Measurements from ENCODE around the gene GET3. TPM values are rescaled to one million over a fixed set of nuclear protein-coding genes. Genes with fewer than 3 reads are reported as not detected.

GET3 gene
- total and polyA plus RNA-seq, 4 donors = 22.8 to 44.1 (median 27.2) TPM

GRCh38 chr19:12705169-12705568 is 32.1 kb upstream of the GET3 start (continued):
- no peak for TF ChIP-seq ZBTB33 (IDR thresholded peaks at IDR 0.05)

- H3K36me3 ChIP-seq (ENCODE audit: control insufficient read depth in 4 of 4, insufficient read depth in 3 of 4, low read depth in 1 of 4, low read length in 3 of 4) = peaks cover 37 to 78% (median 44%) of the 10 kb centered on the region in 4 donors
- no peak overlapping the region for H3K4me3 ChIP-seq (ENCODE audit: low read depth in 1 of 3, low read length in 3 of 3)
- WGBS = 93% methylated on average over 29 of the region's 29 CpGs
- H3K9me3 ChIP-seq (ENCODE audit: control insufficient read depth in 4 of 4, low read length in 3 of 4) = no peaks in the 10 kb centered on the region
- no peaks in the 10 kb centered on the region for H3K27me3 ChIP-seq (ENCODE audit: control insufficient read depth in 4 of 4, insufficient read depth in 4 of 4, low read length in 3 of 4)
- H3K9ac ChIP-seq (ENCODE audit: low read depth in 1 of 2, low read length in 2 of 2) = no peak overlapping the region
- no peak overlapping the region for H3K27ac ChIP-seq (ENCODE audit: low read depth in 1 of 2, low read length in 2 of 2)
- H3K4me1 ChIP-seq (ENCODE audit: control insufficient read depth in 4 of 4, insufficient read depth in 4 of 4, low read length in 3 of 4) = no peaks in the 10 kb centered on the region
- TF ChIP-seq YY1 (IDR thresholded peaks at IDR 0.05) (no peak), TAF1 (conservative IDR thresholded peaks at IDR 0.05) (no peak), RXRA (IDR thresholded peaks at IDR 0.05) (no peak), SP1 (IDR thresholded peaks at IDR 0.05) (no peak), EGR1 (IDR thresholded peaks at IDR 0.05; ENCODE audit: low read depth in 2 of 2) (no peak), JUND (IDR thresholded peaks at IDR 0.05) (no peak)
- DNase-seq (ENCODE audit: low spot score) = no peak
Observed at GRCh38 chr19:12705654-12706331, 31.5 kb upstream of the GET3 start.

- Histone ChIP-seq H3K9ac (ENCODE audit: low read depth in 1 of 2, low read length in 2 of 2) (no peak overlapping the region), H3K36me3 (ENCODE audit: control insufficient read depth in 4 of 4, insufficient read depth in 3 of 4, low read depth in 1 of 4, low read length in 3 of 4) (peaks cover 37 to 76% (median 41%) of the 10 kb centered on the region in 4 donors), H3K4me1 (ENCODE audit: control insufficient read depth in 4 of 4, insufficient read depth in 4 of 4, low read length in 3 of 4) (no peaks in the 10 kb centered on the region), H3K27me3 (ENCODE audit: control insufficient read depth in 4 of 4, insufficient read depth in 4 of 4, low read length in 3 of 4) (no peaks in the 10 kb centered on the region), H3K4me3 (ENCODE audit: low read depth in 1 of 3, low read length in 3 of 3) (no peak overlapping the region), H3K9me3 (ENCODE audit: control insufficient read depth in 4 of 4, low read length in 3 of 4) (no peaks in the 10 kb centered on the region), H3K27ac (ENCODE audit: low read depth in 1 of 2, low read length in 2 of 2) (no peak overlapping the region)
- TF ChIP-seq CTCF (IDR thresholded peaks at IDR 0.05; ENCODE audit: low read depth, low read length, missing input control) (no peak), HNF4A (conservative IDR thresholded peaks at IDR 0.05) (no peak)
- no peak for DNase-seq (ENCODE audit: low spot score)
- 96% methylated on average over 13 of the region's 13 CpGs for WGBS
Observed at GRCh38 chr19:12706332-12706718, 31.0 kb upstream of the GET3 start.

GRCh38 chr19:12708641-12709040 is 28.7 kb upstream of the GET3 start:
- DNase-seq (ENCODE audit: low spot score) = no peak
- no peaks in the 10 kb centered on the region for H3K9me3 ChIP-seq (ENCODE audit: control insufficient read depth in 4 of 4, low read length in 3 of 4)
- no peaks in the 10 kb centered on the region for H3K27me3 ChIP-seq (ENCODE audit: control insufficient read depth in 4 of 4, insufficient read depth in 4 of 4, low read length in 3 of 4)
- WGBS = 97% methylated on average over 8 of the region's 8 CpGs
- H3K27ac ChIP-seq (ENCODE audit: low read depth in 1 of 2, low read length in 2 of 2) = no peak overlapping the region
- peaks cover 30 to 65% (median 35%) of the 10 kb centered on the region in 4 donors for H3K36me3 ChIP-seq (ENCODE audit: control insufficient read depth in 4 of 4, insufficient read depth in 3 of 4, low read depth in 1 of 4, low read length in 3 of 4)
- H3K4me1 ChIP-seq (ENCODE audit: control insufficient read depth in 4 of 4, insufficient read depth in 4 of 4, low read length in 3 of 4) = no peaks in the 10 kb centered on the region
- H3K9ac ChIP-seq (ENCODE audit: low read depth in 1 of 2, low read length in 2 of 2) = no peak overlapping the region
- no peak overlapping the region for H3K4me3 ChIP-seq (ENCODE audit: low read depth in 1 of 3, low read length in 3 of 3)
- no peak for TF ChIP-seq ATF3 (IDR thresholded peaks at IDR 0.05)
- TF ChIP-seq TAF1 (conservative IDR thresholded peaks at IDR 0.05) = no peak
- TF ChIP-seq CTCF (IDR thresholded peaks at IDR 0.05; ENCODE audit: low read depth, low read length, missing input control) = no peak
- no peak for TF ChIP-seq SP1 (IDR thresholded peaks at IDR 0.05)
- no peak for TF ChIP-seq FOXA2 (IDR thresholded peaks at IDR 0.05)
- no peak for TF ChIP-seq REST (IDR thresholded peaks at IDR 0.05)
- no peak for TF ChIP-seq NR2F2 (IDR thresholded peaks at IDR 0.05)

All from liver (tissue), 9 donors.